K562 (cell line): ENCODE results near the gene PRKG1. TPM values are rescaled to one million over a fixed set of nuclear protein-coding genes. Genes with fewer than 3 reads are reported as not detected.

Source experiments
- ATAC-seq: fragments of 200-7000 bp; cut with Tn5 transposase; 3 replicates; pipeline ENCODE4 v1.9.1; 2020; ENCODE audit warnings: moderate library complexity
- BruUV-seq: library from RNA; stranded (reverse); fragments of 400-500 nt; replicated peaks from 2 replicates; lab custom pipeline; 2021; lab: Mats Ljungman, UMichigan
- CTCF ChIA-PET: fragments of 300-600 bp; formaldehyde crosslinking; extraction: SDS; loops from one replicate; lab custom pipeline; 2021; ENCODE audit warnings: low intra/inter-chr PET ratio; lab: Yijun Ruan, JAX
- POLR2A ChIA-PET: fragments of 300-600, 350-650 bp; sonication (Branson Sonifier 250); formaldehyde crosslinking; extraction: SDS; loops from one replicate; lab custom pipeline; 2021; ENCODE audit warnings: antibody characterized with exemption, inconsistent platforms; lab: Yijun Ruan, JAX
- DNase-seq, 4 experiments: peaks; one replicate each; pipeline versions ENCODE4 v3.0.0 to v3.0.0-alpha.2; 2011 to 2018; ENCODE audit warnings: low spot score in 3 of 4, mixed read lengths in 3 of 4; ENCODE audit errors: extremely low read depth in 1 of 4
- FAIRE-seq: peaks from 2 replicates; lab custom pipeline; 2011; peaks lifted over from hg19 to GRCh38; lab: Jason Lieb, UNC
- H2AFZ ChIP-seq: 2 replicates; pipeline ENCODE4 v1.6.0; 2011; ENCODE audit warnings: low read depth, low read length, control low read depth, inconsistent platforms
- H3K27ac ChIP-seq: fragments of 200-600 bp; 3 replicates; pipeline ENCODE4 v1.8.0; 2011; ENCODE audit warnings: low read depth, mild to moderate bottlenecking, control low read depth, inconsistent platforms, low read length, moderate library complexity, mixed read lengths; ENCODE audit errors: extremely low read depth
- H3K27me3 ChIP-seq, 2 experiments: fragments of 300-600 bp in 1 of 2; 2 replicates in 1 of 2; 3 replicates in 1 of 2; pipeline versions ENCODE4 v1.6.0 to v1.8.0; 2011; ENCODE audit warnings: inconsistent platforms in 2 of 2, low read length in 2 of 2, mild to moderate bottlenecking in 1 of 2, mixed read lengths in 1 of 2, moderate library complexity in 1 of 2; ENCODE audit not compliant: control insufficient read depth in 2 of 2, insufficient read depth in 2 of 2
- H3K36me3 ChIP-seq: fragments of 300-600 bp; 3 replicates; pipeline ENCODE4 v1.8.0; 2011; ENCODE audit warnings: mild to moderate bottlenecking, low read length, inconsistent platforms; ENCODE audit not compliant: control insufficient read depth, insufficient read depth
- H3K4me1 ChIP-seq, 2 experiments: fragments of 200-600 bp in 1 of 2; replicated peaks in 1 of 2; 2 replicates in 1 of 2; 3 replicates in 1 of 2; pipeline versions ENCODE4 v1.5.1 to v1.8.0; 2011; ENCODE audit warnings: inconsistent platforms in 2 of 2, low read length in 2 of 2, mild to moderate bottlenecking in 1 of 2, mixed read lengths in 1 of 2, moderate library complexity in 1 of 2; ENCODE audit not compliant: control insufficient read depth in 2 of 2, insufficient read depth in 2 of 2
- H3K4me2 ChIP-seq: 2 replicates; pipeline ENCODE4 v1.6.1; 2011; ENCODE audit warnings: low read length, control low read depth, inconsistent platforms, mixed read lengths; ENCODE audit not compliant: insufficient read depth
- H3K4me3 ChIP-seq: fragments of 200-600 bp; sonication (generic), shearing (Covaris generic); 2 replicates; pipeline ENCODE4 v1.5.1; 2016; ENCODE audit warnings: control low read depth, inconsistent platforms
- H3K79me2 ChIP-seq: fragments of 200-600 bp; 3 replicates; pipeline ENCODE4 v1.8.0; 2011; ENCODE audit warnings: low read length, inconsistent platforms; ENCODE audit not compliant: control insufficient read depth, insufficient read depth
- H3K9ac ChIP-seq, 2 experiments: 2 replicates each; pipeline versions ENCODE4 v1.6.0 to v1.6.1; 2011; ENCODE audit warnings: low read depth in 2 of 2, low read length in 2 of 2, control low read depth in 1 of 2, inconsistent platforms in 1 of 2, mild to moderate bottlenecking in 1 of 2, mixed read lengths in 1 of 2; ENCODE audit not compliant: insufficient read depth in 1 of 2
- H3K9me1 ChIP-seq: one replicate; pipeline ENCODE4 v1.6.0; 2011; ENCODE audit warnings: inconsistent platforms, mild to moderate bottlenecking, low read length, moderate library complexity; ENCODE audit not compliant: control insufficient read depth, insufficient read depth
- H3K9me3 ChIP-seq: replicated peaks from 2 replicates; pipeline ENCODE4 v1.5.1; 2011; ENCODE audit warnings: low read depth, low read length, inconsistent platforms; ENCODE audit not compliant: control insufficient read depth, insufficient read depth
- H4K20me1 ChIP-seq: replicated peaks from 2 replicates; pipeline ENCODE4 v1.6.1; 2011; ENCODE audit warnings: low read length, inconsistent platforms, mixed read lengths; ENCODE audit not compliant: control insufficient read depth, insufficient read depth
- ARID3A ChIP-seq: IDR thresholded peaks from 2 replicates; pipeline ENCODE4 v1.6.1; 2012; ENCODE audit warnings: low read depth, low read length, improper control_type of control experiment, borderline replicate concordance
- COPS2 ChIP-seq: fragments of 450-650 bp; conservative IDR thresholded peaks from 2 replicates; pipeline ENCODE4 v1.6.1; 2016; ENCODE audit warnings: mild to moderate bottlenecking, moderate library complexity
- CSDE1 ChIP-seq, 2 experiments: fragments of 450-650 bp; IDR thresholded peaks; 2 replicates each; pipeline ENCODE4 v1.6.1; 2016; ENCODE audit warnings: mild to moderate bottlenecking in 1 of 2
- ETS1 ChIP-seq: conservative IDR thresholded peaks from 2 replicates; pipeline ENCODE4 v1.6.1; 2011; ENCODE audit warnings: low read depth, mild to moderate bottlenecking, low read length; ENCODE audit not compliant: control insufficient read depth
- HCFC1 ChIP-seq: IDR thresholded peaks from 2 replicates; pipeline ENCODE4 v1.6.1; 2012; ENCODE audit warnings: low read depth, low read length, improper control_type of control experiment
- HES1 ChIP-seq: fragments of 450-650 bp; IDR thresholded peaks from 2 replicates; pipeline ENCODE4 v1.6.1; 2016; ENCODE audit warnings: low read depth, mild to moderate bottlenecking, moderate library complexity
- IFI16 ChIP-seq: fragments of 250-450 bp; sonication (Bioruptor Pico); IDR thresholded peaks from 2 replicates; pipeline ENCODE4 v2.1.2; 2022; ENCODE audit warnings: mild to moderate bottlenecking, inconsistent platforms
- MXI1 ChIP-seq: IDR thresholded peaks from 2 replicates; pipeline ENCODE4 v1.6.1; 2011; ENCODE audit warnings: low read depth, mild to moderate bottlenecking, improper control_type of control experiment, low read length
- ZNF146 ChIP-seq: IDR thresholded peaks from one replicate; pipeline ENCODE4 v1.6.1; 2018; ENCODE audit warnings: missing compliant biosample characterization; ENCODE audit not compliant: unreplicated experiment
- ZZZ3 ChIP-seq: fragments of 450-650 bp; IDR thresholded peaks from 2 replicates; pipeline ENCODE4 v1.6.1; 2016; ENCODE audit warnings: antibody characterized with exemption, mild to moderate bottlenecking, moderate library complexity
- WGBS: fragments of 100-300 bp; shearing (Covaris generic); methylation state at CpG from one replicate; pipeline ENCODE4 v1.1.6; 2016; ENCODE audit warnings: low coverage, mixed read lengths; ENCODE audit not compliant: insufficient coverage; ENCODE audit errors: missing lambda C conversion rate; 5-methylcytosine and 5-hydroxymethylcytosine counted together
- in situ Hi-C: fragments of 300-500 bp; cut with MboI; formaldehyde crosslinking; loops from 4 replicates; pipeline ENCODE4 v1.15.0; 2018; ENCODE audit warnings: inconsistent platforms, mixed read lengths
- intact Hi-C: fragments of 100-400 bp; cut with micrococcal nuclease; formaldehyde crosslinking; loops from 2 replicates; pipeline ENCODE4 v1.14.2; 2022
- polyA plus RNA-seq, 8 experiments: library from polyadenylated mRNA; depleted of rRNA in 4 of 8; stranded (reverse) in 5 of 8; unstranded in 3 of 8; fragments of >200 nt; fragmentation: Nextera tagmentation in 2 of 8; fragmentation: Illumina TruSeq in 1 of 8; extraction: Ambion mirVana in 2 of 8; extraction: Trizol in 1 of 8; gene quantifications; 2 replicates each; pipeline versions ENCODE4 v1.2.1 to v1.2.3, GENCODE V29; 2011 to 2014; ENCODE audit warnings: inconsistent platforms in 1 of 8, missing spikeins in 1 of 8
- total RNA-seq, 7 experiments: library from RNA; depleted of rRNA in 6 of 7; stranded (reverse); fragments of >200 nt in 6 of 7; fragmentation: Illumina TruSeq in 2 of 7; extraction: Trizol in 2 of 7; gene quantifications; 2 replicates each; pipeline versions ENCODE4 v1.2.1 to v1.2.3, GENCODE V29; 2011 to 2021; ENCODE audit warnings: low replicate concordance in 1 of 7
- TF ChIP-seq, protein P1 (sequence below): fragments of 250-450 bp; sonication (Bioruptor Pico); IDR thresholded peaks from 2 replicates; pipeline ENCODE4 v1.9.0; 2021; ENCODE audit warnings: mild to moderate bottlenecking
- TF ChIP-seq, protein P2 (sequence below), 2 experiments: IDR thresholded peaks in 1 of 2; conservative IDR thresholded peaks in 1 of 2; 2 replicates each; pipeline ENCODE4 v1.6.1; 2016; ENCODE audit warnings: low read depth in 2 of 2, mild to moderate bottlenecking in 1 of 2, missing compliant biosample characterization in 1 of 2, missing genetic modification characterization in 1 of 2, moderate library complexity in 1 of 2

Gene PRKG1
- total and polyA plus RNA-seq, 9 of the 15 experiments (the other 6 are each of a cell fraction or from before 2014, with no cell fraction given), result 0.22 TPM; not detected in 8

DNA sequence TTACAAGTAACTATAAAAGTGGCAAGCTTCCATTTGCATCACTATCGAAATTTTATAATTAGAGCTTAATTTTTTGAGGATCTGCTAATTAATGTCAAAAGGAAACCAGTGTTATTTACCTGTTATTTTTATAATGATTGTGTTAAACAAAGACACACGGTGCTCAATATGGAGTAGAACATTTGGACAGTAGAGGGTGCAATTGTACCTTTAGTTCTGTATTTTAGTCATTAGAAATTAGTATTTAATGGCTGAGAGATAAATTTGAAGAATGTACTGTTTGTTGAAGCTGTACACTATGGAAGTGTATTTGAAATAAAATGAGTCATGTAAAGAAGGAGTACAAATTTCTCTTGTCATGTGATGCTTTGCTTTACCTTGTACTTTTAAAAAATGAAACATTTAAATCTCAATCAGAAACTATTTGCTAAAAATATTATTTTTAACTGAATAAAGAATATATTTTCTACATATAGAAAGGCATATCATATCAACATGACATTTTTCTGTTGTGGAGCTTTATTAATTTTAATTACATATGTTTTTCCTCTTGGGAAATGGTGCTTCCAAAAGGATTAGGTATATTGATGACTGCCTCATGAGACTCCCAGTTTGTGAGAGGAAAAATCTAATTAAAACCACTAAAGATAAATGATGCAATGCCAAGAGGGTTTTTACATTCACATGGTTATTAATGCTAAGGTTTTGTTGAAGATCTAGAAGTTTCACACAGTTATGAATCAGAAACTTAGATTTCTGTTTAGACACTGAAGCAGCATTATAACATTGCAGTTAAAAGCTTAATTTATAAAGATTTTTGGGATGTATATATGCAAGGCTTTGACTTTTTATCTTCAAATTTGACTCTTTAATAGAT lies 10.4 kb upstream of the PRKG1 start (continued):
- TF ChIP-seq ARID3A (no peak), CSDE1 (IDR thresholded peaks at IDR 0.05) (no peak), IFI16 (CRISPR knock-in tag) (no peak), HCFC1 (no peak)

DNA sequence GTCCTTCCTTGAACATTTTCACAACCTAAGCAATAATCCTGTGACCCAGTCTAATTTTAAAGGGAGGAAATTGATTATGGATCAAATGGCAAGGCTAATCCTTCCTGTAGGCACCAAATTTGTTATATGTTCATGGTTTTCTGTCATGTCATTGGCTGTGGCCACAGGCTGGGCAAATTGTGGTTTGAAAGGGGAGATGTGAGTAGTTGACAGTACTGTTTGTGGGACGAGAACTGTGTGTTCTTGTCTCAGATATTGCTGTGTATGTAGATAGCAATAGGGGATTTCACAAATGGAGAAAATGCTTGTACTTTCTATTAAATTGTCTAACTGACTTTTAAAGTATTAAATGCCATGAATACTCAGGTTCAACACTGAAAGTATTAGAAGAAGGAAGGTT lies 8.1 kb upstream of the PRKG1 start:
- H3K4me1 ChIP-seq, result no peaks in the 10 kb centered on the region
- WGBS, result 0% methylated on average over 1 of the region's 1 CpG
- H3K27me3 ChIP-seq, result no peaks in the 10 kb centered on the region
- H3K4me2 ChIP-seq, result no peak overlapping the region
- H3K79me2 ChIP-seq, result no peaks in the 10 kb centered on the region
- H3K9me3 ChIP-seq, result no peaks in the 10 kb centered on the region
- in situ Hi-C loops, result no loop called here
- no peak overlapping the region for H3K4me3 ChIP-seq
- BruUV-seq, result no TSS peak
- FAIRE-seq (no peak), ATAC-seq (no peak), DNase-seq (no peak)
- ChIA-PET CTCF (no interaction called here), POLR2A (no interaction called here)
- no peak overlapping the region for H3K9ac ChIP-seq
- no peak overlapping the region for H2AFZ ChIP-seq
- no peaks in the 10 kb centered on the region for H4K20me1 ChIP-seq
- intact Hi-C loops, result no loop called here
- H3K36me3 ChIP-seq, result no peaks in the 10 kb centered on the region
- H3K9me1 ChIP-seq, result no peaks in the 10 kb centered on the region
- H3K27ac ChIP-seq, result no peak overlapping the region
- TF ChIP-seq, protein P1, sequence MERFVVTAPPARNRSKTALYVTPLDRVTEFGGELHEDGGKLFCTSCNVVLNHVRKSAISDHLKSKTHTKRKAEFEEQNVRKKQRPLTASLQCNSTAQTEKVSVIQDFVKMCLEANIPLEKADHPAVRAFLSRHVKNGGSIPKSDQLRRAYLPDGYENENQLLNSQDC, result no peak
- TF ChIP-seq ZZZ3 (no peak), ZNF146 (no peak), ETS1 (no peak), COPS2 (no peak), MXI1 (no peak), HES1 (no peak)
- TF ChIP-seq, protein P2, sequence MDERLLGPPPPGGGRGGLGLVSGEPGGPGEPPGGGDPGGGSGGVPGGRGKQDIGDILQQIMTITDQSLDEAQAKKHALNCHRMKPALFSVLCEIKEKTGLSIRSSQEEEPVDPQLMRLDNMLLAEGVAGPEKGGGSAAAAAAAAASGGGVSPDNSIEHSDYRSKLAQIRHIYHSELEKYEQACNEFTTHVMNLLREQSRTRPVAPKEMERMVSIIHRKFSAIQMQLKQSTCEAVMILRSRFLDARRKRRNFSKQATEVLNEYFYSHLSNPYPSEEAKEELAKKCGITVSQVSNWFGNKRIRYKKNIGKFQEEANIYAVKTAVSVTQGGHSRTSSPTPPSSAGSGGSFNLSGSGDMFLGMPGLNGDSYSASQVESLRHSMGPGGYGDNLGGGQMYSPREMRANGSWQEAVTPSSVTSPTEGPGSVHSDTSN (CRISPR knock-in tag; IDR thresholded peaks at IDR 0.05; ENCODE audit: low read depth), result no peak
- TF ChIP-seq, protein P2 (tag; conservative IDR thresholded peaks at IDR 0.05; ENCODE audit: low read depth), result no peak
